Measurements from ENCODE around the gene NFIA. TPM values are rescaled to one million over a fixed set of nuclear protein-coding genes. Genes with fewer than 3 reads are reported as not detected.

NFIA gene
- polyA plus RNA-seq, 5 donors: 22.2 to 36.5 (median 33.2) TPM

- no peak for DNase-seq
Observed at GRCh38 chr1:61326713-61327112, 244.4 kb downstream of the NFIA start.

DNA sequence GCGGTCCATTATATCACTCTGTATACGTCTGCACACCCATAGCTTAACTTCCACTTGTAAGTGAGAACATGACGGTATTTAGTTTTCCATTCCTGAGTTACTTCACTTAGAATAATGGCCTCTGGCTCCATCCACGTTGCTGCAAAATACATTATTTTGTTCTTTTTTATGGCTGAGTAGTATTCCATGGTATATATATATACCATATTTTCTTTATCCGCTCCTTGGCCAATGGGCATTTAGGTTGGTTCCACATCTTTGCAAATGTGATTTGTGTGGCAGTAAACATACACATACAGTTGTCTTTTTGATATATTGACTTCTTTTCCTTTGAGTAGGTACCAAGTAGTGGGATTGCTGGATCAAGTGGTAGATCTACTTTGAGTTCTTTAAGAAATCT, 245.1 kb downstream of the NFIA start:
- no peak for DNase-seq

DNA sequence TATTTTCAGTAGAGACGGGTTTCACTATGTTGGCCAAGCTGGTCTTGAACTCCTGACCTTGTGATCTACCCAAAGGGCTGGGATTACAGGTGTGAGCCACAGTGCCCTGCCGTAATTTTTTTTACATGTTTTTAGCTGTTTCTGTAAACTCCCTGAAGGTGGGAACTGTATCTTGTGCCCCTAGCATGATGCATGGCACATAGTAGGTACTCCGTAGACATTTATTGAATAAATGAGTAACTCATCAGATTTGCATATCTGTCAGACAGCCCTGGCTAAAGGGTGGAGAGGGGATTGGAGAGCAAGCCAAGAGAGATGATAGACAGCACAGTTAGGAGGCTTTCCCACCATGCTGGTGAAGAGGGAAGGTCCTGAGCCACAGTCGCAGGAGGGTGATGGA, 247.2 kb downstream of the NFIA start:
- DNase-seq: no peak

DNA sequence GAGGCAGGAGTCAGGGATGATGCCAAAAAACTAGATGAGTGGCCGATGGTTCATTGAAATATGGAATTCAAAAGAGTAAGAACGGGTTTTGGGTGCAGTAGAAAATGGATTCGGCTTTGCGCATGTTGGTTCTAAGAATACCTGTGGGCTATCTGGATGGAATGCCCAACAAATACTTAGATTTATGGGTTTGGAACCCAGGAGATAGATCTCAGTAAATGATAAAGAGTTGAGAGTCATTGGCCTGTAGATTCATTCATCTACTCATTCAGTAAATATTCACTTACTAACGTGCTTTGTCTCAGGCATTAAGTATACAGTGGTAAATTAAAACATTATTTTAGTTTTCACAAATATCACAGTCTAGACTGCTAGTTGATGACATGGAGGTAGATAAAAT, 247.7 kb downstream of the NFIA start:
- DNase-seq: no peak

- DNase-seq: no peak
Observed at GRCh38 chr1:61330571-61330970, 248.2 kb downstream of the NFIA start.

- no peak for DNase-seq
Observed at GRCh38 chr1:61332196-61332753, 249.9 kb downstream of the NFIA start.

GRCh38 chr1:61332796-61333195, 250.4 kb downstream of the NFIA start:
- no peak for DNase-seq

- DNase-seq: peak; percentile 45 to 64
Observed at GRCh38 chr1:61334718-61335589, 252.6 kb downstream of the NFIA start.

DNA sequence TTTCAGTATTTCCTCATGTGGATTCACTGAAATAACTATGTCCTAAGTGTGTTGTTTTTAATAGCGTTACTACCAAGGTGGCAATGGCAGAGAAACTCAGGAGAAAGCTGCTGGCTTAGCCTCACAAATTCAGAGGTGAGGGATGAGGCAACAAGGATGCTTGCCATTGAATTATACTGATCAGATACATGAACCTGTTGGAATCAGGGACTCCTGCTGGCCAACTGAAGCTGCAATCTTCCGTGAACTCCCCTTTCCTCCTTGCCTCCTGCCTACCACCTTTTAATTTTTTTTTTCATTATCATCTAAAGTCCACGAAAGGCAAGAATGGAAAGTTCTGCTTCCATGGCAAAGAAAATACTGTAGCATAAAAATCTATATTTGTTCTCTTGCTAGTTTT, 254.7 kb downstream of the NFIA start:
- DNase-seq: no peak

- peak; percentile 70 to 74 for DNase-seq
Observed at GRCh38 chr1:61337441-61337951, 255.1 kb downstream of the NFIA start.

DNA sequence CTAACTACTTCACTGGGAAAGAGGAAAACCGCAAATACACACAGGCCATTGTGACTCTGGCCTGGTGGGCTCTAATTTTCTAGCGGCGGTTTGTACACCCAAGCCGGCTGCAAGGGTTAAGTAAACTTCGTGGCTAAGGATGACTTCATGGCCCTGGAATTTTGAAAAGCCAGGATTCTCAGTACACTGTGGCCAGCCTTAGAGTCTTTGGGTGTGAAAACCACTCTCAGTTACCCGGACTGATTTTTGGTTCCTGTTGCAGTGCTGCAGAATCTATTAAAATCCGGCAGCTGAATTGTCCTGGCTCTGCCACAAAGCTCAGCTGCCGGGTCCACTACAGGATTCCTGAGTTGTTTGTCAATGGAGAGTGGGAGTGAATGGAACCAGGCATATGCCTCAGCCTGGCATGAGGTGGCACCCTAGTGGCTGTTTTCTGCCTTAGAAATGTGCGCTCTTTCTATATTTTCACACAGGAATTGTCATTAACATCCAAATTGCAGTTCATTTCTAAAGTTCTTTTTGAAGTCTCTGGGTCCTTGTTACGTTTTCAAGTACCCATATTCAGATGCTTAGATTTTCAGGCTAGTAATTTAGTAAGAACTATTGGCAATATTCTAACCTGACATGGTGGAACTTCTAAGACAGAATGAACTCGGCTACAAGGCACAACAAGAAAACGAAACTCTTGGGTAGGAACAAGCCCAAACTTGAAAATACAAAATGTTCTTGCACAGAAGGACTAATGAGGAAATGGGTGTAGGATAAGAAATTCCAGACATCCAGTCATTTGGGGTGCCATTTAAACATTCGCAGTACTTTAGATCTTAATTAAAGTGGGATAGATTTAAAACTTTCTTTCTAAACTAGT, 255.9 kb downstream of the NFIA start:
- peak; percentile 83 for DNase-seq

DNA sequence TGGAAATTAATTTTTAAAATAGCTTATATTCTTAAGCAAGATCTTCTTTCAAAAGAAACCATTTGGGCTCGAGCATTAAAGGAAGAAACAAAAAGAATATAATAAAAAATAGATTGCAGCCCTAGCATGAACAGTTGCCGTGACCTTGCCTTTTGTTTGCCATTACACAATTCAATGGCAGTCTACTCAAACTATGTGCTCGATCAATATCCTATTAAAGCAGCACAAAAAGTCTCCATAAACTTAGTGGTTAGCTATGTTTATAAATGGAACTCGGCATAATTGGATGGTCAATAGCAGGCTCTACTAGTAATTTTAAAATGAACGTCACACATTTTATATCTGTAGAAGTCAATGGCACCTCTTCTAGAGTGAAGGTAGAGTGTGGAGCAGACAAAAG, 256.5 kb downstream of the NFIA start:
- no peak for DNase-seq

- DNase-seq: no peak
Observed at GRCh38 chr1:61341426-61341825, 259.1 kb downstream of the NFIA start.

DNA sequence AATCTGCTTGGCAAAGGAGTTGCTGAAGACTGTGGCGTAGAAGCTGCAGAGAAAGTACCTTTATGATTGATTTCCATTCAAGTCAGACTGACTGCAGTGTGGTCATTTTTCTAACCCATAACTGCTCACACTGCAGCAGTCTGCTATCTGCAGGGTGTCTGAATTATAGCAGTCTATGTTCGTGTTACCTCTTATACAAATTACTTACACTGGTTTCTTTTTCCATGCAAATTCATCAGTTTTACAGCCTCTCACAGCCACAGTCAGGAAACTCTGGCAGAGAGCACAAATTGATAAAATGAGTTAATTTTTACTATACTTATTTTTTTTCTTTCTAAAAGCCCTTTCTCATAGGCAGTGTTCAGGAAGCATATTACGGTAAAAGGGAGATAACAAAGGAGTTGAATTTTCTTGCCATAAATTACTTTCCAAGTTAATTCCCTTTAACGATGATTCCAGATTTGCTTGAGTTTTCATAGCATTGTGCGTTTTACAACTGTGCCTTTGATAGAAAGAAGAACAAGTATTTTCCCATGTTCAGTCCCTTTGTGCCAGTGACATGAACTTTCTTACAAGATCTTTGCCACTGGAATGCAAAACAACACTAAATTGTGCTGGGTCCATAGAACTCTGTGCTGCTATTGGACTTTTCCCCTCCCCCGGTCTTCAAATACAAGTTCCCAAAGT, 261.5 kb downstream of the NFIA start:
- no peak for DNase-seq

DNA sequence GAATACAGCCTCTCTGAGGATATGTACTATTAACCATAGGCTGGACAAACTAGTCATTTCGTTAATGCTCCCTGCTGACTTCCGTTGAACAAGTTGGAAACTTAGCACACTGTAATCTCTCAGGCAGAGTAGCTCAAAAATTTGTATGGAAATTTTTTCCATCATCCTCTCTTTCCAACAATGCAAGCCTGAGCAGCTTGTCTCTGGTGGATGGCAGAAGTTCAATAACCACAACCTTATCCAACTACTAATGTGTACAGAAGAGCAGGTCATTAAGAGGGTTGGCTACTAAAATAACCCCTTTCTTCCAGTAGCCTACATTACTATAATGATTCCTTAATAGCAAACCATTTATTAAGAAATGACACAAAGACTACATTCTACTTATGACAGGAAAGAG, 262.3 kb downstream of the NFIA start:
- no peak for DNase-seq

GRCh38 chr1:61348025-61348665, 265.8 kb downstream of the NFIA start:
- no peak for DNase-seq

GRCh38 chr1:61352845-61353435, 270.6 kb downstream of the NFIA start:
- DNase-seq: no peak

GRCh38 chr1:61353797-61354406, 271.5 kb downstream of the NFIA start:
- no peak for DNase-seq

DNA sequence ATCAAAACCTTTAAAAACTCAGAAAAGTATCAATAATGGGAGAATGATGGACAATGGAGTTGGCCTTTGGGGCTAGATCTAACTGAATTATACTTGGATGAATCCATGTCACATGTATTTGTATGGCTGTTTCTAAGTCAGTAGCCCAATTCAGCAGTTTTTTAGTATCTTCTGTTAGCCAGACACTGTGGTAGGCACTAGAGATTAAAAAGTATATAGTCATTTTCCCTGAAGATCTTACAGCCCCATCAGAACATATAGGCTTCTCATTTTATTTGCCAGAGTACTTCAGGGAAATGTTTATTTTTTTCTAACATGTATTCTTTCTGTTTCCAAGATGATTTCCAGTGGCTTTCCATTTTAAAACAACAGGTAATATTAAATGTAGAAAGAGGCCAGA, 273.7 kb downstream of the NFIA start:
- DNase-seq: no peak

DNA sequence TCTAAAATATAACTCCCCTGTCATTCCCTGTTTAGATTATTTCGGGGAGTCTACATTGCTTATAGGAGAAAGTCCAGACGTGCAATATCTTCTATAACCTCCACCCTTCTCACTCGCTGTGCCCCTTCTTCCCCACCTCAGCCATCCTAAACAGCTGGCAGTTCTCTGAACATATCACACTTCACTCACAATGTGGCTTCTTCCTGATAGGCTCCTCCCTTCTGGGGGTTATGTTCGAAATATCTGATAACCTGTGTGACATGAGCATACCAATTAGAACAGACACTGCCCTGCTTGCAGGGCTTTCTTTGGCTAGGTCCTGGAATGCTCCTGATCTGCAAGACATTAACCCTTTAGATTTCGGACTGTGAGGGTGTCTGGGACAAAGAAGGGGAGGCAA, 274.6 kb downstream of the NFIA start:
- no peak for DNase-seq
